CD14-positive monocyte (primary cell): Measurements from ENCODE around the gene TBC1D22A. TPM values are rescaled to one million over a fixed set of nuclear protein-coding genes. Genes with fewer than 3 reads are reported as not detected.

Experiments
- DNase-seq, 3 donors: peaks; one replicate each; pipeline ENCODE4 v3.0.0-alpha.2; 2011 to 2022
- H2AFZ ChIP-seq: 2 replicates; pipeline ENCODE4 v1.6.0; 2012; ENCODE audit warnings: mild to moderate bottlenecking, low read depth, low read length, inconsistent platforms; ENCODE audit not compliant: insufficient read depth, poor library complexity, severe bottlenecking
- H3K27ac ChIP-seq, 2 donors: 1 replicate in 1 of 2; 2 replicates in 1 of 2; pipeline ENCODE4 v1.5.1; 2012 to 2013; ENCODE audit warnings: low read length in 2 of 2, control low read depth in 1 of 2, inconsistent platforms in 1 of 2, low read depth in 1 of 2, mild to moderate bottlenecking in 1 of 2
- H3K27me3 ChIP-seq, 2 donors: one replicate each; pipeline versions ENCODE4 v1.6.0 to v1.6.1; 2011 to 2013; ENCODE audit warnings: low read length in 2 of 2; ENCODE audit not compliant: control insufficient read depth in 2 of 2, insufficient read depth in 2 of 2
- H3K36me3 ChIP-seq, 2 donors: replicated peaks in 1 of 2; 1 replicate in 1 of 2; 2 replicates in 1 of 2; pipeline versions ENCODE4 v1.5.1 to v1.6.1; 2012 to 2013; ENCODE audit warnings: low read length in 2 of 2, control low read depth in 1 of 2, inconsistent platforms in 1 of 2, mild to moderate bottlenecking in 1 of 2; ENCODE audit not compliant: insufficient read depth in 2 of 2, control insufficient read depth in 1 of 2
- H3K4me1 ChIP-seq, 2 donors: 1 replicate in 1 of 2; 2 replicates in 1 of 2; pipeline versions ENCODE4 v1.5.1 to v1.6.1; 2012 to 2013; ENCODE audit warnings: low read length in 2 of 2, control low read depth in 1 of 2, inconsistent platforms in 1 of 2, mild to moderate bottlenecking in 1 of 2, moderate library complexity in 1 of 2; ENCODE audit not compliant: insufficient read depth in 2 of 2, control insufficient read depth in 1 of 2
- H3K4me2 ChIP-seq: replicated peaks from 2 replicates; pipeline ENCODE3; 2012; ENCODE audit warnings: low read length, moderate library complexity, mild to moderate bottlenecking; ENCODE audit not compliant: poor library complexity, severe bottlenecking; ENCODE audit errors: extremely low read depth
- H3K4me3 ChIP-seq, 3 experiments: fragments of 200-600 bp in 1 of 3; sonication (generic) in 1 of 3; replicated peaks in 1 of 3; 1 replicate in 2 of 3; 2 replicates in 1 of 3; pipeline ENCODE4 v1.5.1; 2011 to 2013; ENCODE audit warnings: low read length in 3 of 3, mild to moderate bottlenecking in 3 of 3, control low read depth in 2 of 3, low read depth in 2 of 3, inconsistent platforms in 1 of 3, moderate library complexity in 1 of 3
- H3K79me2 ChIP-seq: 2 replicates; pipeline ENCODE4 v1.6.0; 2012; ENCODE audit warnings: mild to moderate bottlenecking, control low read depth, inconsistent platforms, low read length, moderate library complexity; ENCODE audit not compliant: insufficient read depth
- H3K9ac ChIP-seq: 2 replicates; pipeline ENCODE4 v1.6.0; 2017; ENCODE audit warnings: low read length, mild to moderate bottlenecking; ENCODE audit not compliant: insufficient read depth, poor library complexity, severe bottlenecking
- H3K9me3 ChIP-seq, 2 donors: replicated peaks in 1 of 2; 1 replicate in 1 of 2; 2 replicates in 1 of 2; pipeline versions ENCODE4 v1.5.1 to v1.6.1; 2012 to 2013; ENCODE audit warnings: low read length in 2 of 2, control low read depth in 1 of 2; ENCODE audit not compliant: control insufficient read depth in 1 of 2, insufficient read depth in 1 of 2
- H4K20me1 ChIP-seq: 2 replicates; pipeline ENCODE4 v1.6.0; 2012; ENCODE audit warnings: mild to moderate bottlenecking, low read length, control low read depth, moderate library complexity; ENCODE audit not compliant: insufficient read depth
- H3K27ac Mint-ChIP-seq, 7 donors: one replicate each; pipeline ENCODE4 v1.8.0; 2020; ENCODE audit warnings: mild to moderate bottlenecking in 7 of 7, mixed read lengths in 7 of 7, moderate library complexity in 6 of 7, inconsistent platforms in 2 of 7
- H3K27me3 Mint-ChIP-seq, 3 donors: one replicate each; pipeline ENCODE4 v1.8.0; 2021 to 2022; ENCODE audit warnings: low read depth in 3 of 3, mild to moderate bottlenecking in 3 of 3, mixed read lengths in 3 of 3, moderate library complexity in 3 of 3, inconsistent platforms in 1 of 3
- H3K36me3 Mint-ChIP-seq, 2 donors: one replicate each; pipeline ENCODE4 v1.8.0; 2020; ENCODE audit warnings: mixed read lengths in 2 of 2, inconsistent platforms in 1 of 2, mild to moderate bottlenecking in 1 of 2
- H3K4me1 Mint-ChIP-seq: one replicate; pipeline ENCODE4 v1.8.0; 2020; ENCODE audit warnings: mild to moderate bottlenecking, mixed read lengths
- H3K4me3 Mint-ChIP-seq, 2 donors: one replicate each; pipeline ENCODE4 v1.8.0; 2020; ENCODE audit warnings: mild to moderate bottlenecking in 2 of 2, mixed read lengths in 2 of 2, moderate library complexity in 1 of 2
- H3K9me3 Mint-ChIP-seq, 7 donors: one replicate each; pipeline ENCODE4 v1.8.0; 2020 to 2022; ENCODE audit warnings: mixed read lengths in 7 of 7, mild to moderate bottlenecking in 6 of 7, moderate library complexity in 6 of 7, inconsistent platforms in 2 of 7
- WGBS: methylation state at CpG from one replicate; pipeline ENCODE4 v1.1.5; 2013; ENCODE audit warnings: missing lambda C conversion rate; ENCODE audit not compliant: insufficient coverage; 5-methylcytosine and 5-hydroxymethylcytosine counted together
- intact Hi-C, 2 donors: fragments of 100-400 bp; cut with micrococcal nuclease; formaldehyde crosslinking; loops; one replicate each; pipeline versions ENCODE4 v1.15.0 to v1.15.1; 2023
- polyA plus RNA-seq, 3 donors: library from polyadenylated mRNA; depleted of rRNA in 1 of 3; unstranded in 2 of 3; stranded (reverse) in 1 of 3; fragments of 300-500 nt in 2 of 3; fragments of >200 nt in 1 of 3; fragmentation: Illumina TruSeq in 2 of 3; gene quantifications; 1 replicate in 2 of 3; 2 replicates in 1 of 3; pipeline ENCODE4 v1.2.3, GENCODE V29; 2012 to 2021
- TF ChIP-seq, protein P1 (sequence below): fragments of 200-600 bp; IDR thresholded peaks from one replicate; pipeline ENCODE4 v1.8.0; 2022; ENCODE audit warnings: antibody characterized with exemption, mild to moderate bottlenecking

The TBC1D22A gene
- polyA plus RNA-seq, 3 donors: 25.9 to 36.2 (median 29.5) TPM

DNA sequence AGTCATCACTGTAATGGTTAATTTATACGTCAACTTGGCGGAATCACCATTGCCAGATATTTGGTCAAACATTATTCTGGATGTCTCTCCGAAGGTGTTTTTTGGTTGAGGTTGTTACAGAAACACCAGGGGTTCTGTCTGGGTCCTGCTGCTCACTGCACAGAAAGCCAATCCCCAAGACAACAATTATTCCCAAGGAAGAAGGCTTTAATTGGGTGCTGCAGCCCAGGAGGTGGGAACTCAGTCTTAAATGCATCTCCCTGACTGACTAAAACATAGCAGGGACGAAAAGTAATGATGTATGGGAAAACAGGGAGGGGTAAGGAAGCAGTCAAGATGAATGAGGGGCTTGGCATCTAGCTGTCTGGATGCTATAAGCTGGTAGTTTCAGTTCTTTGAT, 331.3 kb downstream of the TBC1D22A start:
- H3K4me1 ChIP-seq: peaks cover 5 to 6% of the 10 kb centered on the region in 2 donors
- no peak overlapping the region for H3K4me3 ChIP-seq
- H3K36me3 ChIP-seq: no peaks in the 10 kb centered on the region
- 100% methylated on average over 2 of the region's 4 CpGs for WGBS
- H3K27me3 ChIP-seq: no peaks in the 10 kb centered on the region
- no peak for DNase-seq
- no peak overlapping the region for H3K27ac ChIP-seq
- H4K20me1 ChIP-seq: peaks cover 50% of the 10 kb centered on the region
- H3K36me3 Mint-ChIP-seq: peaks cover 3 to 11% of the 10 kb centered on the region in 2 donors
- H3K4me1 Mint-ChIP-seq: peaks cover 13% of the 10 kb centered on the region
- H3K4me2 ChIP-seq: no peak overlapping the region
- no peak overlapping the region for H2AFZ ChIP-seq
- H3K4me3 Mint-ChIP-seq: no peak overlapping the region
- H3K79me2 ChIP-seq: no peaks in the 10 kb centered on the region
- intact Hi-C loops: no loop called here
- TF ChIP-seq, protein P1, sequence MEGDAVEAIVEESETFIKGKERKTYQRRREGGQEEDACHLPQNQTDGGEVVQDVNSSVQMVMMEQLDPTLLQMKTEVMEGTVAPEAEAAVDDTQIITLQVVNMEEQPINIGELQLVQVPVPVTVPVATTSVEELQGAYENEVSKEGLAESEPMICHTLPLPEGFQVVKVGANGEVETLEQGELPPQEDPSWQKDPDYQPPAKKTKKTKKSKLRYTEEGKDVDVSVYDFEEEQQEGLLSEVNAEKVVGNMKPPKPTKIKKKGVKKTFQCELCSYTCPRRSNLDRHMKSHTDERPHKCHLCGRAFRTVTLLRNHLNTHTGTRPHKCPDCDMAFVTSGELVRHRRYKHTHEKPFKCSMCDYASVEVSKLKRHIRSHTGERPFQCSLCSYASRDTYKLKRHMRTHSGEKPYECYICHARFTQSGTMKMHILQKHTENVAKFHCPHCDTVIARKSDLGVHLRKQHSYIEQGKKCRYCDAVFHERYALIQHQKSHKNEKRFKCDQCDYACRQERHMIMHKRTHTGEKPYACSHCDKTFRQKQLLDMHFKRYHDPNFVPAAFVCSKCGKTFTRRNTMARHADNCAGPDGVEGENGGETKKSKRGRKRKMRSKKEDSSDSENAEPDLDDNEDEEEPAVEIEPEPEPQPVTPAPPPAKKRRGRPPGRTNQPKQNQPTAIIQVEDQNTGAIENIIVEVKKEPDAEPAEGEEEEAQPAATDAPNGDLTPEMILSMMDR: no peak
- peaks cover 0 to 2% (median 1%) of the 10 kb centered on the region in 3 donors for H3K27me3 Mint-ChIP-seq
- peaks cover 27 to 51% of the 10 kb centered on the region in 2 donors for H3K9me3 ChIP-seq
- peaks cover 28 to 59% (median 40%) of the 10 kb centered on the region in 7 donors for H3K9me3 Mint-ChIP-seq
- H3K9ac ChIP-seq: no peak overlapping the region
- H3K27ac Mint-ChIP-seq: no peak overlapping the region

DNA sequence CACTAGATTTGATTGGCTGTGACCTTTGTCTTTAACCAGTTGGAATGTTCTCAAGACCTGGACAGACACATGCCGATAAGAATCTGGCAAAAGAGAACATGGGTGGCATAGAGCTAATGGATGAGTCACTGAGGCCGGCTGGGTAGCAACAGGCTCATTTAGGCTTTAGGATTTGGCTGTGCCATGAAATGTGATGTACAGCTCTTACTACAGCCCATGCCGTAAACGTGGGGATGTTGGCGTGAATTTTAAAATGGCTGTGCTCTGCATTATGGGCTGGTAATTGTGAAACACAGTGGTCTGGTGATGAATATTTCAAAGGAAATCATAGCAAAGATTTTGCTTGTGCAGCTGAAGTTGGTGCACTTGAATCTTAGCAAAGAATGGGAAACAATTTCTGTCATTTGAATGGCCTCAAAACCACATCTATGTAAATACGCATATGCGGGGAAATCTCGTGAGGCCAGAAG, 332.4 kb downstream of the TBC1D22A start:
- no peak overlapping the region for H3K9ac ChIP-seq
- Mint-ChIP-seq H3K27ac (no peak overlapping the region), H3K4me3 (no peak overlapping the region), H3K9me3 (peaks cover 34 to 59% (median 41%) of the 10 kb centered on the region in 7 donors), H3K4me1 (peaks cover 13% of the 10 kb centered on the region), H3K36me3 (peaks cover 6 to 11% of the 10 kb centered on the region in 2 donors), H3K27me3 (peaks cover 0 to 3% (median 1%) of the 10 kb centered on the region in 3 donors)
- no peaks in the 10 kb centered on the region for H3K36me3 ChIP-seq
- DNase-seq: no peak
- H3K79me2 ChIP-seq: no peaks in the 10 kb centered on the region
- H3K4me2 ChIP-seq: no peak overlapping the region
- H3K4me1 ChIP-seq: peaks cover 5 to 6% of the 10 kb centered on the region in 2 donors
- no peak overlapping the region for H3K4me3 ChIP-seq
- H3K27ac ChIP-seq: no peak overlapping the region
- H3K27me3 ChIP-seq: no peaks in the 10 kb centered on the region
- intact Hi-C loops: no loop called here
- WGBS: 100% methylated on average over 5 of the region's 8 CpGs
- H3K9me3 ChIP-seq: peaks cover 27 to 59% of the 10 kb centered on the region in 2 donors
- peaks cover 45% of the 10 kb centered on the region for H4K20me1 ChIP-seq
- no peak overlapping the region for H2AFZ ChIP-seq
- TF ChIP-seq, protein P1: no peak
